Measurements from ENCODE around the gene PDGFA.

- TF ChIP-seq REST (IDR thresholded peaks at IDR 0.05; ENCODE audit: insufficient read depth in 1 of 2, low read depth in 2 of 2, low read length in 2 of 2) = no peak
- TF ChIP-seq POLR2AphosphoS5 (IDR thresholded peaks at IDR 0.05; ENCODE audit: low read depth, low read length) = no peak
- no peak for TF ChIP-seq FOXP2 (optimal IDR thresholded peaks at IDR 0.05; ENCODE audit: borderline replicate concordance, extremely low read depth, extremely low read length, insufficient read depth)
Observed at GRCh38 chr7:467393-467828, 52.2 kb downstream of the PDGFA start.
